Neural cell (in vitro differentiated cells): ENCODE results near the gene METAP1. TPM values are rescaled to one million over a fixed set of nuclear protein-coding genes. Genes with fewer than 3 reads are reported as not detected.

Source experiments
- H2AFZ ChIP-seq: fragments of 200-600, 300-800 bp; sonication (generic), shearing (Covaris generic); 2 replicates; pipeline ENCODE4 v1.6.0; 2014; ENCODE audit warnings: low read depth, mild to moderate bottlenecking, antibody characterized with exemption, low read length, moderate library complexity
- H3F3A ChIP-seq: fragments of 200-600 bp; shearing (Covaris generic); 2 replicates; pipeline ENCODE4 v1.6.1; 2016; ENCODE audit warnings: mild to moderate bottlenecking, moderate library complexity, mixed read lengths, antibody characterized with exemption, low read length; ENCODE audit not compliant: insufficient read depth, poor library complexity, severe bottlenecking
- H3K27ac ChIP-seq: fragments of 200-600, 300-800 bp; sonication (generic), shearing (Covaris generic); 2 replicates; pipeline ENCODE4 v1.5.1; 2014; ENCODE audit warnings: mild to moderate bottlenecking, low read length, moderate library complexity
- H3K27me3 ChIP-seq: fragments of 300-800, 200-600 bp; sonication (generic), shearing (Covaris generic); 2 replicates; pipeline ENCODE4 v1.6.0; 2014; ENCODE audit warnings: mild to moderate bottlenecking, low read depth, low read length, moderate library complexity; ENCODE audit not compliant: insufficient read depth
- H3K36me3 ChIP-seq: fragments of 300-800, 200-600 bp; sonication (generic), shearing (Covaris generic); 2 replicates; pipeline ENCODE4 v1.5.1; 2014; ENCODE audit warnings: mild to moderate bottlenecking, antibody characterized with exemption, low read length, moderate library complexity; ENCODE audit not compliant: insufficient read depth
- H3K4me2 ChIP-seq: fragments of 300-800, 200-600 bp; sonication (generic), shearing (Covaris generic); 2 replicates; pipeline ENCODE4 v1.6.0; 2014; ENCODE audit warnings: mild to moderate bottlenecking, low read length
- H3K4me3 ChIP-seq: fragments of 300-800, 200-600 bp; sonication (generic), shearing (Covaris generic); 2 replicates; pipeline ENCODE4 v1.5.1; 2014; ENCODE audit warnings: mild to moderate bottlenecking, low read length, moderate library complexity
- H3K79me2 ChIP-seq: fragments of 200-600 bp; shearing (Covaris generic); replicated peaks from 2 replicates; pipeline ENCODE4 v1.6.0; 2014; ENCODE audit warnings: mild to moderate bottlenecking, low read length, moderate library complexity; ENCODE audit not compliant: insufficient read depth
- H3K9ac ChIP-seq: fragments of 300-800, 200-600 bp; sonication (generic), shearing (Covaris generic); 2 replicates; pipeline ENCODE4 v1.6.1; 2016; ENCODE audit warnings: mild to moderate bottlenecking, low read length, mixed read lengths
- H3K9me2 ChIP-seq: fragments of 200-600 bp; shearing (Covaris generic); 2 replicates; pipeline ENCODE4 v1.6.1; 2016; ENCODE audit warnings: mild to moderate bottlenecking, low read length, mixed read lengths; ENCODE audit not compliant: insufficient read depth
- H3K9me3 ChIP-seq: fragments of 200-600, 300-800 bp; sonication (generic), shearing (Covaris generic); 2 replicates; pipeline ENCODE4 v1.6.1; 2016; ENCODE audit warnings: mild to moderate bottlenecking, mixed run types, low read length, moderate library complexity, mixed read lengths
- H4K20me1 ChIP-seq: fragments of 200-600 bp; shearing (Covaris generic); 2 replicates; pipeline ENCODE4 v1.6.1; 2016; ENCODE audit warnings: mild to moderate bottlenecking, mixed run types; ENCODE audit not compliant: insufficient read depth
- CTCF ChIP-seq: fragments of 450-650 bp; IDR thresholded peaks from 2 replicates; pipeline ENCODE4 v1.5.1; 2014; ENCODE audit warnings: antibody characterized with exemption, mild to moderate bottlenecking, moderate library complexity; ENCODE audit not compliant: poor library complexity, severe bottlenecking
- EP300 ChIP-seq: fragments of 450-650 bp; conservative IDR thresholded peaks from 2 replicates; pipeline ENCODE4 v1.6.1; 2014; ENCODE audit warnings: antibody characterized with exemption, mild to moderate bottlenecking, moderate library complexity; ENCODE audit not compliant: poor library complexity, severe bottlenecking
- MXI1 ChIP-seq: fragments of 450-650 bp; conservative IDR thresholded peaks from 2 replicates; pipeline ENCODE4 v1.6.1; 2014; ENCODE audit warnings: antibody characterized with exemption, mild to moderate bottlenecking; ENCODE audit not compliant: poor library complexity, severe bottlenecking
- POLR2AphosphoS5 ChIP-seq: IDR thresholded peaks from 2 replicates; pipeline ENCODE4 v1.6.1; 2012
- RAD21 ChIP-seq: fragments of 450-650 bp; conservative IDR thresholded peaks from 2 replicates; pipeline ENCODE4 v1.6.1; 2014; ENCODE audit warnings: antibody characterized with exemption, mild to moderate bottlenecking, moderate library complexity
- REST ChIP-seq: IDR thresholded peaks from 2 replicates; pipeline ENCODE4 v1.6.1; 2012; ENCODE audit warnings: borderline replicate concordance
- SMC3 ChIP-seq: fragments of 450-650 bp; conservative IDR thresholded peaks from 2 replicates; pipeline ENCODE4 v1.6.1; 2014; ENCODE audit warnings: antibody characterized with exemption, mild to moderate bottlenecking, moderate library complexity; ENCODE audit not compliant: poor library complexity
- TAF1 ChIP-seq: IDR thresholded peaks from 2 replicates; pipeline ENCODE4 v1.6.1; 2012; ENCODE audit warnings: low read depth
- polyA plus RNA-seq: library from polyadenylated mRNA; depleted of rRNA; stranded (reverse); fragments of >200 nt; gene quantifications from 2 replicates; pipeline ENCODE4 v1.2.3, GENCODE V29; 2014

The METAP1 gene
- polyA plus RNA-seq, 1 donor from 2014 or later: 24.5 TPM

- peaks cover 40% of the 10 kb centered on the region for H3K79me2 ChIP-seq
- H3K36me3 ChIP-seq: no peaks in the 10 kb centered on the region
- no peaks in the 10 kb centered on the region for H3K9me3 ChIP-seq
- no peaks in the 10 kb centered on the region for H3F3A ChIP-seq
- H3K27ac ChIP-seq: peak overlapping the region; percentile 80
- H3K4me2 ChIP-seq: peak overlapping the region; percentile 88
- H3K4me3 ChIP-seq: peak overlapping the region; percentile 90
- no peaks in the 10 kb centered on the region for H3K27me3 ChIP-seq
- H3K9me2 ChIP-seq: no peaks in the 10 kb centered on the region
- TF ChIP-seq POLR2AphosphoS5: no peak
- peak; percentile 7 for TF ChIP-seq TAF1
- TF ChIP-seq CTCF: no peak
- no peak for TF ChIP-seq REST
- TF ChIP-seq MXI1: peak; percentile 90
- H4K20me1 ChIP-seq: no peaks in the 10 kb centered on the region
- H2AFZ ChIP-seq: peak overlapping the region; percentile 45
- H3K9ac ChIP-seq: peak overlapping the region; percentile 83
Measured at GRCh38 chr4:98996056-98996764, 689 bp downstream of the METAP1 start.

- H3F3A ChIP-seq: no peaks in the 10 kb centered on the region
- H3K4me3 ChIP-seq: peak overlapping the region; percentile 90
- H3K79me2 ChIP-seq: peaks cover 40% of the 10 kb centered on the region
- H2AFZ ChIP-seq: peak overlapping the region; percentile 45
- no peaks in the 10 kb centered on the region for H3K9me2 ChIP-seq
- no peaks in the 10 kb centered on the region for H3K27me3 ChIP-seq
- H3K9ac ChIP-seq: peak overlapping the region; percentile 83
- no peaks in the 10 kb centered on the region for H3K9me3 ChIP-seq
- TF ChIP-seq CTCF: no peak
- no peaks in the 10 kb centered on the region for H3K36me3 ChIP-seq
- H3K4me2 ChIP-seq: peak overlapping the region; percentile 88
- H3K27ac ChIP-seq: peak overlapping the region; percentile 80
- H4K20me1 ChIP-seq: no peaks in the 10 kb centered on the region
Measured at GRCh38 chr4:98996765-98997068, 1.2 kb downstream of the METAP1 start.

- no peaks in the 10 kb centered on the region for H3K9me2 ChIP-seq
- H3K36me3 ChIP-seq: no peaks in the 10 kb centered on the region
- no peaks in the 10 kb centered on the region for H4K20me1 ChIP-seq
- H3K4me3 ChIP-seq: peak overlapping the region; percentile 90
- H3K79me2 ChIP-seq: peaks cover 40% of the 10 kb centered on the region
- H3F3A ChIP-seq: no peaks in the 10 kb centered on the region
- H3K27ac ChIP-seq: no peak overlapping the region
- H3K4me2 ChIP-seq: peak overlapping the region; percentile 88
- H3K9ac ChIP-seq: no peak overlapping the region
- H3K27me3 ChIP-seq: no peaks in the 10 kb centered on the region
- H3K9me3 ChIP-seq: no peaks in the 10 kb centered on the region
- H2AFZ ChIP-seq: no peak overlapping the region
- TF ChIP-seq CTCF: no peak
- no peak for TF ChIP-seq MXI1
- TF ChIP-seq POLR2AphosphoS5: no peak
- TF ChIP-seq RAD21: no peak
- no peak for TF ChIP-seq SMC3
- no peak for TF ChIP-seq REST
- no peak for TF ChIP-seq EP300
- TF ChIP-seq TAF1: no peak
Measured at GRCh38 chr4:98997166-98997565, 1.6 kb downstream of the METAP1 start.
